C4-2B (cell line): Measurements from ENCODE around the gene TSPAN3.

Experiments used
- ZFX ChIP-seq: fragments of 450-650 bp; IDR thresholded peaks from 2 replicates; pipeline ENCODE4 v1.6.1; 2017
- TF ChIP-seq, protein P1 (sequence below): fragments of 450-650 bp; conservative IDR thresholded peaks from 2 replicates; pipeline ENCODE4 v1.5.1; 2017; ENCODE audit warnings: mild to moderate bottlenecking

DNA sequence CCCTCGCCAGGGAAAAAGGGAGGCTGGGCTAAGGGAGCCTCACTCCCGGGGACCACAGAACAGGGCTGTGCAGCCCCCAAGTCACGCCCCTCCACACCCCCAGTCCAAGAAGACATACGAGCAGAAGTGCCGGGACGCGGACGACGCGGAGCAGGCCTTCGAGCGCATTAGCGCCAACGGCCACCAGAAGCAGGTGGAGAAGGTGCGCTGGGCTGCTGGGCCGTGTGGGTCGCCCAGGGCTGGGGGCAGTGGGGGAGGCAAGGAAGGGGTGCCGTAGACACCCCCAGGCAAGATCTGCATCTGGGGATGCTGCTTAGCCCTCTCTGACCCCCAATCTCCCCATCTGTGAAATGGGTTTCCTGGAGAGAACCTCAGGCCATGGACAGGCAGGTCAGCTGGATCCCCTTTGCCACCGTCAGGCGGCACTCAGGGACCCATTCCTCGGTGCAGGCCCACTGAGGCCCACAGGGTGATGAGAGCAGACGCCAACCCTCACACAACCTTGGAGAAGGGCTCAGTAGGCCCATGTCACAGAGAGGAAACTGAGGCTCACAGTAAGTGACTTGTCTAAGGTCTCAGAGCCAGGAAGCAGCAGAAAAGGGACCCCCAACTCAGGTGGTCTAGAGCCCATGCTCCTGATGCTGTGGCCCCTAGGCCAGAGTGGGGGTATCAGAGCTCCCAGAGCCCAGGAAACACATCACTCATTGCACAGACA is 42.3 kb downstream of the TSPAN3 start:
- TF ChIP-seq, protein P1, sequence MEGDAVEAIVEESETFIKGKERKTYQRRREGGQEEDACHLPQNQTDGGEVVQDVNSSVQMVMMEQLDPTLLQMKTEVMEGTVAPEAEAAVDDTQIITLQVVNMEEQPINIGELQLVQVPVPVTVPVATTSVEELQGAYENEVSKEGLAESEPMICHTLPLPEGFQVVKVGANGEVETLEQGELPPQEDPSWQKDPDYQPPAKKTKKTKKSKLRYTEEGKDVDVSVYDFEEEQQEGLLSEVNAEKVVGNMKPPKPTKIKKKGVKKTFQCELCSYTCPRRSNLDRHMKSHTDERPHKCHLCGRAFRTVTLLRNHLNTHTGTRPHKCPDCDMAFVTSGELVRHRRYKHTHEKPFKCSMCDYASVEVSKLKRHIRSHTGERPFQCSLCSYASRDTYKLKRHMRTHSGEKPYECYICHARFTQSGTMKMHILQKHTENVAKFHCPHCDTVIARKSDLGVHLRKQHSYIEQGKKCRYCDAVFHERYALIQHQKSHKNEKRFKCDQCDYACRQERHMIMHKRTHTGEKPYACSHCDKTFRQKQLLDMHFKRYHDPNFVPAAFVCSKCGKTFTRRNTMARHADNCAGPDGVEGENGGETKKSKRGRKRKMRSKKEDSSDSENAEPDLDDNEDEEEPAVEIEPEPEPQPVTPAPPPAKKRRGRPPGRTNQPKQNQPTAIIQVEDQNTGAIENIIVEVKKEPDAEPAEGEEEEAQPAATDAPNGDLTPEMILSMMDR = no peak
- no peak for TF ChIP-seq ZFX
